DMS79 (cell line): Measurements from ENCODE around the gene GGA3.

Experiments
- DNase-seq: peaks from one replicate; lab custom pipeline; 2025; lab: John Stamatoyannopoulos, UW

The GGA3 gene

DNA sequence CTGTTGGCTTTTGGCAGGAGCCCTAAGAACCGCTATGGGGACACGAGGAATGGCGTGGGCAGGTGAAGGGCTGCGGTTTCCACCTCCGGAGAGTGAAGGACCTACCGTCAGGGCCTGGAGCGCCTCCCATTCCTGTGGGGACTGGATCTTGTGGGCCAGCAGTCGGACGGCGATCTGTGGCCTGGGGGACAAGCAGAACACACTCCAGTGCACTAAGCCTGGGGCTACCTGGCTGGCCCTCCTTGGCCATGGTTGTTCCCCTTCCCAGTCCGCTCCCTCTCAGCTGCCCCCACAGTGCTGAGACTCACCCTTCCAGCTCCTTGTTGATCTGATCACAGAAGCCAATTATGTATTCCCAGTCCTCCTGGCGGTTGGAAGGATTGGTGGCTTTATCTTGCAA, 15.0 kb downstream of the GGA3 start:
- no peak for DNase-seq

DNA sequence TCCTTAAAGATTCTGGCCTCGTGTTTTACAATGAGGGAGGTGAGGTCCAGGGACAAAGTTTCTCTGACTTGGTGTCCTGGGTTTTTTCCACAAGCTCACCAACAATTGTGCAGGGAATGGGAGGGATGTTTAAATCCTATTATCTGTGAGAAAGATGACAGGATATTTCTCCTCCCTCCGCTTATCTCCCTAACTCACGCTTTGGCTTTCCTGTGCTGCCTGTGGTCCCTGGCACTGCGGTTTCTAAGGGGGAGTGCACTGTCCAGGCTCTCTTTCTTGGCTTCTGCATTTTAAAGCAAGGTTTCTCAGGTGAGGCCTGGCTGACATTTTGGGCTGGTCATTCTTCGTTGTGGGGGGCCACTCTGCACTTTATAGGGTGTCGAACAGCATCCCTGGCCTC, 16.4 kb downstream of the GGA3 start:
- DNase-seq: no peak

GRCh38 chr17:75244133-75244866, 17.1 kb downstream of the GGA3 start:
- no peak for DNase-seq

DNA sequence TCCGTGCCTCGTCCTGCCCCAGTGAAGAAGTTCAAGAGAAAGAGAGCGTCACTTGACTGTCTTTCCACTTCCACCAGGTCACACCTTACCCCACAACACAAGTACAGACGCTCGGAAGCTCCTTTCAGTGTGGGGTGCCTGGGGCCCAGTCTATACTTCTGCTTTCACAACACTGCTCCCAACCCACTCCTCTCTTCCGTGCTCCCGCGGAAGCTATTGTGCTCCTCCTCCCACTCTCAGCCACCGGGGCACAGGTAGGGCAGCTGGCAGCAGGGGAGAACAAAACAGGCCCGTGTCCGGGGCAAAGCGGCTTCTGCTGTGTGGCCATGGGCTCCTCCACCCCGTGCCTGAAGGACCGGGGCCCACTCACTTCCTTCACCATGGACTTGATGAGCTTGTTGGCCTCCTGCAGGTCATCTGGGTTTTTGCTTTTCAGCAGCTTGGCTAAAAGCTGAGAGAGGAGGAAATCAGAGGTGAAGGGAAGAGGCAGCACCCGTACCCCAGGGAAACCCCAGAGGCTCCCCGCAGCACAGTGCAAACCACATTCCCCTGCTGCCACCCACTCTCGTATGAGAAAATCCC, 18.9 kb downstream of the GGA3 start:
- DNase-seq: no peak

DNA sequence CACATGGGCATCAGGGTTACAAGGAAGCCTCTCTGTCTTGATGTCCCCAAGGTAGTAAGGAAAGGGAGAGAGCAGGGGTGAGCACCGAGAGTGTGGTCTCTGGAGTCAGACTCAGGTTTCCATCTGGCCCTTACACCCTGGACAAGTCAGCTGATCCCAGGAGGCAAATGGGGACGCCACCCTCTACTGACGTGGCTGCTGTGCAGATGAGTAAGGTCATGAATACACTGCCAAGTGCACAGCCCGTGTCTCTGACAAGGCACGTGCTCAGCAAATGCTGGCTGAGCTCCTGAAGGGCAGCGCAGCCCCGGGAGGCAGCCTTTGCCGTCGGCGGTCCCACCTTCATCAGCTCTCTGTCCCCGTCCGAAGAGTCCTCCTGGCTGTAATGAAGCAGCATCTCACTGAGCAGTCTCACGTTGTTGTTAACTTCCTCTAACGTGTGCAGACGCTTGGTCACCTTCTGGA, 19.4 kb downstream of the GGA3 start:
- DNase-seq: no peak

DNA sequence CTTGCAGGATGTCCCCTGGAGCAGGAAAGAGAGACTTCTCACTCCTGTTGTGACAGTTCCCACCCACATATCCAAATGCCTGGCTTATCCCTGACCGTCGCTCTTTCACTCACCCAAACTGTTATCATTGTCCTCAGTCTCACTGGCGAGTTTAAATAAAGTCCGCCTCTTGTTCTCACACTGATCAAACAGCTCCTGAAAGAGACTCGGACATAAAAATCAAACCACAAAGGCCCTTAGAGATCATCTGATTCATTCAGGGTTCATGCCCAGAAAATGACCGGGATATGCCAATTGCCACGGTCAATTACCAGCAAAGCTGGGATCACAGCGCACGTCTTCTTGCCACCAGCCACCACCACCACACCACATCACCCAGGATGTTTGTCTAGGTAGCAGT, 19.9 kb downstream of the GGA3 start:
- no peak for DNase-seq

DNA sequence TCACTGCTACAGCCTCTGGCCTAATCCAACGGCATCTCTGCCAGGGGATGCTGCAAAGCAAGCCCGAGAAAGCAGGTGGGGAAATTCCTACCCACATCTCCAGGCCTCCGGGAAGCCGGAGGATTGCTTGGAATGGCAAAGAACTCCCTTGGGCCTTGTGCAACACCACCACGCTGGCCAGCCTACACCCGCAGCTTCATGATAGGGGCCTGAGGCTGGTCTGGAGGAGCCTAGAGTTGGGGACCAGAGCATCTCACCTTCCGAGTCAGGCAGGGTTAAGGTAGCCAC, 20.3 kb downstream of the GGA3 start:
- DNase-seq: no peak

DNA sequence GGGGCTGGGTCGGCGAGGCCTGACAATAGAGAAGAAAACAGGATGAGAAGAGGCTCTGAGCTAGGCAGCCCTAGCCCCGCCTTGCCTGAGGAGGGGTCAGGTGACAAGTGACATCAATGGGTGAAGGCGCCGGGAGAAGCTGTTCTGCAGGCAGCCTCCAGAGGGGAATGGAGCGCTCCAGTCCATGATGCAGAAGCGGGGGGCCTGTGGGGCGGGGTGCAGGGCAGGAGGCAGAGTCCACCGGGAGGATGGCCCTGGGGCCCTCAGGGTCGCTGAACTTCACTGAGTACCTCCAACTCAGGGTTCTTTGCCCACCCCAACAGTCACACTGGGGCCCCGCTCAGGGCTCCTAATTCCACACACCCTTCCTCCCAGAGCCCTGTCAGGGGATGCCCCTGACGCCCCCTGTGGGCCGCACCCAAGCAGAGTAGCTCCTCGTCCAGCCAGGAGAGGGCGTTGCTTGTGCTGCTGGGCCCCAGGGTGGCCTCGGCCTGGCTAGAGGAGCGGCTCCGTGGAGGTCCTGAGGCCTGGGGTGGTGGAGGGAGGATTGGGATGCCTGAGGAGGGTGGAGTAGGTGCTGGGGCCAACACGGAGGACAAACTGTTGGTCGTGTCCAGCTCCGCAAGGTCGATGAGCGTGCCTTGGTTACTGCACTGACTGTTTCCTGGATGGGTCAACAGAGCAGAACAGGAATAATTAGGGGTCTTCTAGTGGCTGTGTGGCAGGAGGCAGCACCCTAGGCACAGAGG, 20.8 kb downstream of the GGA3 start:
- no peak for DNase-seq

- no peak for DNase-seq
These were observed 21.5 kb downstream of the GGA3 start for GRCh38 chr17:75239778-75240393.

DNA sequence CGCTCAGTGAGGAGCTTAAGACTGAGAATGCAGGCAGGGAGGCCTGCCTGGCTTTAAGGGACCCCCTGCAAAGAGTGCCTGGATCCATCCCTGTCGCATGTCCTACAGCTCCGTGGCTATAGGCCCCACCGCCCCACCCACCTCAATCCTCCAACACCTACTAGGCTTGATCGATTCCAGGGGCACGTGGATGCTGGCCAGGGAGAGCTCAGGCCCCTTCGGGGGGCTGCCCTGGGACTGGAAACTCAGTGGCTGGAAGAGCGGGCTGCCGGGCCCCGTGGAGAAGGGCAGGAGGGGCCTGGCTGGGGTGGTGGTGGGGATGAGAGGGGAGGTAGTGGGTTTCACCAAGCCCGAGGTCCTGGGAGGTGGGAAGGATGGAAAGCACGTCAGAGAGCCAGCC, 22.2 kb downstream of the GGA3 start:
- DNase-seq: no peak

GRCh38 chr17:75238684-75239191, 22.7 kb downstream of the GGA3 start:
- DNase-seq: no peak

DNA sequence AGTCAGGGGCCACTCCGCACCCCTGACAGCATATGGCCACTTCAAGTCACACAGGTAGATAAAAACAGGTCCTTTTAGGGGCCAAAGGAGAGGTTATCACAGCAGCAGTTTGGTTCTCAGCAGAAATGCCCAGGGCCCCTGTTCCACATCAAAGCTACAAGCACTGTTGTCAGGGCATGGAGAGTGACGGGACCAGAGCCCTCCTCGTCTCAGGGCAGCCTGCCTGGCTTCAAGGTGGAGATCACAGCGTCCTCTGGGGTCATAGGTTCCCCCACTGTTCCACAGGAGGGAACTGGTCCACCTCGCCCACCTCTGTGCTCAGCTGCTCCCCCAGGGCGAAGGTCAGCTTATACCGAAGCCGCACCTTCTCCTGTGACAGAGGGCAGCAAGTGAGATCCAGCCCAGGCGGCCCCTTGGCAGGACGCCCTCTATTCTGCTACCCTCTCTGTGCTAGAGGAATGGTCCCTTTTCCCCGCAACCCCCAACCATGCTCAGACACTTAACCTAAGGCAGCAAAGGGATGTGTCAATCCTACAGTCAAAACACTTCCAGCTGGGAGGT, 23.3 kb downstream of the GGA3 start:
- no peak for DNase-seq

GRCh38 chr17:75237100-75238014, 24.0 kb downstream of the GGA3 start:
- DNase-seq: no peak

- no peak for DNase-seq
These were observed 28.6 kb downstream of the GGA3 start for GRCh38 chr17:75232786-75233185.

DNA sequence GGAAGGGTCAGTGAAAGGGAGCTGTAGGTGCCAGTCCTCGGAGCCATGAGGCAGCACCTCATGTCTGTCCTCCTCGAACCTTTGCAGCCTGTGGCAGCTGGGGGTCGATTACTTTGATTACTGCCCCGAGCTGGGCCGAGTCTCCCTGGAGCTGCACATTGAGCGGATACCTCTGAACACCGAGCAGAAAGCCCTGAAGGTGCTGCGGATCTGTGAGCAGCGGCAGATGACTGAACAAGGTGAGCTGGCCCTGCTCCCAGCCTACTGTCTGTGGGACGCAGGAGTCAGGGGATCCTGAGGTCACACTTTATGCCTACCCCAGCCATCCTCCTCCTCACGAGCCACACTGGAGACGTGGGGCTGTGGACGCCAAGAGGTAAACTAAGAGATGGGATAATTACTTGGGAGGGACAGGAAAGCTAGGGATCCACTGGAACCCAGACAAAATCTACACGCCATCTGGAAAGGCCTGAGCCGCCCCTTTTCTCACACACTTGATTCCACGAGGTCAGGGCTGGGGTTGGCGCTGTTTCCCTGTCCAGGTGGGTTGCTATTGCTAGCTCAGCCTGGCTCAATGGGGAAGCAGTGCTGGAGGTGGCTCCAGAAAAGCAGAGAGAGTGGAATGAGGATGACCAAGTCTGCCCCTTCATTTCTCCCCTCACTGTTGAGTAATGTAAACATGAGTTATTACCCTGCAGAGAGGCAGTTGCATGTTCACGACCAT, 29.5 kb downstream of the GGA3 start:
- DNase-seq: no peak

GRCh38 chr17:75231071-75231470, 30.3 kb downstream of the GGA3 start:
- no peak for DNase-seq

- no peak for DNase-seq
These were observed 32.6 kb downstream of the GGA3 start for GRCh38 chr17:75228847-75229246.

DNA sequence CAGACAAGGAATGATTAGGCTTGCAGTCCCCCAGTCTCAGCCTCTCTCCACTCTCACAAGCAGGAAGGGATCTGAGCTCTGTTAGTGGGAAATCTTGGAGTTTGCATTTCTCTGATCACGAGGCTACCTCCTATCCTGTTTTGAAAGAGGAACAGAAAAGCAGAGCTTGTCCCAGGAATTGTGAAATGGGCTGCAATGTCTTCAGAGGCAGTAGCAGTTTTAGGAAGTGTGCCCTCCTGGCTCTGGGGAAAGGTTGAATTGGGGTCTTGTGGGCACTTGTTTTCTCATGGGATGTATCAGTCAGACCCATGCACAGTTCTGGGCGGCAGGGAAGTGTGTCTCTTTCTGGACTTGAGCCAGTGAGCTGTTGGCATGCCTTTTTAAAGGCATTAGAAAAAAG, 33.1 kb downstream of the GGA3 start:
- DNase-seq: no peak

DNA sequence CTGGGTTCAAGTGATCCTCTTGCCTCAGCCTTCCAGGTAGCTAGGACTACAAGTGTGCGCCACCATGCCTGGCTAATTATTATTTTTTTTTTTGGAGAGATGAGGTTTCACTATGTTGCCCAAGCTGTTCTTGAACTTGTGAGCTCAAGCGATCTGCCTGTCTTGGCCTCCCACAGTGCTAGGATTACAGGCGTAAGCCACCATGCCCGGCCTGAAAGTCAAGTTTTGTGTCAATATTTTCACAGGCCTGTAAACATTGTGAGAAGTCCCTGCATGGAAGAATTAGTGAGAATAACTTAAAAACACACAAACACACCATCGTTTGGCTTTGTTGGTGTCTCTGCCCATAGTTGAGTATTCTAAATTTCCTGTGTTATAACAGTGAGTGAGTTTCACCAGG, 33.7 kb downstream of the GGA3 start:
- DNase-seq: no peak

DNA sequence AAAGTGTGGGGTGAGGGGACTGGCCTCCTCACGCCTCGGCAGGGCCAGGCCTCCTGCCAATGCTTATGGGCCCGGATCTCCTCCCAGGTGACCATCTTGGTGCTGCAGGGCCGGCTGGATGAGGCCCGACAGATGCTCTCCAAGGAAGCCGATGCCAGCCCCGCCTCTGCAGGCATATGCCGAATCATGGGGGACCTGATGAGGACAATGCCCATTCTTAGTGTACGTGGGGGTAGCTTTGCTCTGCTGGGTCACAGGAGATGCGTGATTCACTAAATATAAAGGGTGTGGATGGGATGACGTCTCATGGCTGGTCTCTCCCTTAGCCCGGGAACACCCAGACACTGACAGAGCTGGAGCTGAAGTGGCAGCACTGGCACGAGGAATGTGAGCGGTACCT, 36.4 kb downstream of the GGA3 start:
- no peak for DNase-seq

GRCh38 chr17:75219815-75220214, 41.6 kb downstream of the GGA3 start:
- DNase-seq: no peak
